HEK293T (cell line): Measurements from ENCODE around the gene SNRNP200.

Source experiments
- FOXA1 ChIP-seq: fragments of 450-650 bp; IDR thresholded peaks from 2 replicates; pipeline ENCODE4 v1.6.1; 2016; ENCODE audit warnings: mild to moderate bottlenecking
- LEF1 ChIP-seq: fragments of 450-650 bp; IDR thresholded peaks from 2 replicates; pipeline ENCODE4 v1.6.1; 2017; ENCODE audit warnings: mild to moderate bottlenecking, borderline replicate concordance
- TARDBP ChIP-seq: fragments of 450-650 bp; IDR thresholded peaks from 2 replicates; pipeline ENCODE4 v1.6.1; 2016
- ZNF384 ChIP-seq: fragments of 450-650 bp; IDR thresholded peaks from 2 replicates; pipeline ENCODE4 v1.6.1; 2016

GRCh38 chr2:96329456-96329855, 24.1 kb upstream of the SNRNP200 start:
- TF ChIP-seq TARDBP: no peak
- TF ChIP-seq FOXA1: no peak
- TF ChIP-seq ZNF384: no peak
- TF ChIP-seq LEF1: no peak
